ENCODE results near the gene CCDC9B.
A peak's percentile ranks its signal among the peaks of the same experiment; 100 is the strongest.

The CCDC9B gene

GRCh38 chr15:40328176-40328575 lies 12.6 kb downstream of the CCDC9B start:
- POLR2A ChIA-PET = interaction anchor here (1.0 to 6.8 kb wide), 2 partner anchors 9 to 12 kb away, joined by 3 to 81 read pairs; partner anchors contain the start of gene CCDC9B
- no peak for TF ChIP-seq CTCF (IDR thresholded peaks at IDR 0.05; ENCODE audit: insufficient read depth, low read length, missing control alignments)
- no peak overlapping the region; the same call in 1 of the 2 replicates for H3K4me3 ChIP-seq (ENCODE audit: low read depth, low read length)
- DNase-seq (ENCODE audit: low read depth, low spot score) = peak; percentile 75
- CTCF ChIA-PET = interaction anchor here (0.9 to 21.8 kb wide), 7 partner anchors 11 to 95 kb away, joined by 3 to 385 read pairs (median 4); partner anchors contain the start of genes CCDC9B, INAFM2, IVD and PLCB2

- CTCF ChIA-PET = interaction anchor here (1.0 to 21.8 kb wide), 7 partner anchors 12 to 110 kb away, joined by 3 to 385 read pairs (median 22); partner anchors contain the start of genes CCDC9B, INAFM2, IVD and PLCB2
- peak overlapping the region; percentile 20; the same call in 1 of the 2 replicates for H3K4me3 ChIP-seq (ENCODE audit: low read depth, low read length)
- POLR2A ChIA-PET = interaction anchor here (1.0 to 6.8 kb wide), 2 partner anchors 9 to 12 kb away, joined by 3 to 81 read pairs; partner anchors contain the start of gene CCDC9B
- no peak for DNase-seq (ENCODE audit: low read depth, low spot score)
- no peak for TF ChIP-seq CTCF (IDR thresholded peaks at IDR 0.05; ENCODE audit: insufficient read depth, low read length, missing control alignments)
Measured at GRCh38 chr15:40327457-40327856, 13.3 kb downstream of the CCDC9B start.

GRCh38 chr15:40325700-40326099 lies 15.0 kb downstream of the CCDC9B start:
- TF ChIP-seq CTCF (IDR thresholded peaks at IDR 0.05; ENCODE audit: insufficient read depth, low read length, missing control alignments) = no peak
- no peak for DNase-seq (ENCODE audit: low read depth, low spot score)
- H3K4me3 ChIP-seq (ENCODE audit: low read depth, low read length) = peak overlapping the region; percentile 73
- CTCF ChIA-PET = interaction anchor here (1.1 to 21.8 kb wide), 8 partner anchors 11 to 108 kb away, joined by 4 to 385 read pairs (median 16); partner anchors contain the start of genes CCDC9B, INAFM2 and PLCB2
- POLR2A ChIA-PET = interaction anchor here (1.0 to 6.8 kb wide), 2 partner anchors 8 to 14 kb away, joined by 4 to 81 read pairs; partner anchors contain the start of gene CCDC9B

- POLR2A ChIA-PET = interaction anchor here (1.0 kb wide), 2 partner anchors 9 to 18 kb away, joined by 4 read pairs; no protein-coding TSS in a partner anchor
- CTCF ChIA-PET = interaction anchor here (1.1 to 21.8 kb wide), 8 partner anchors 11 to 108 kb away, joined by 4 to 385 read pairs (median 16); partner anchors contain the start of genes CCDC9B, INAFM2 and PLCB2
- H3K4me3 ChIP-seq (ENCODE audit: low read depth, low read length) = peak overlapping the region; percentile 73
- no peak for DNase-seq (ENCODE audit: low read depth, low spot score)
- TF ChIP-seq CTCF (IDR thresholded peaks at IDR 0.05; ENCODE audit: insufficient read depth, low read length, missing control alignments) = no peak
Measured at GRCh38 chr15:40325188-40325587, 15.6 kb downstream of the CCDC9B start.

GRCh38 chr15:40323953-40324937 lies 16.5 kb downstream of the CCDC9B start:
- POLR2A ChIA-PET = interaction anchor here (1.0 kb wide), 1 partner anchor 19 kb away, joined by 4 read pairs; no protein-coding TSS in a partner anchor
- CTCF ChIA-PET = interaction anchor here (1.3 to 24.3 kb wide), 10 partner anchors 10 to 107 kb away, joined by 4 to 500 read pairs (median 106); partner anchors contain the start of genes CCDC9B, INAFM2 and PLCB2

More at GRCh38 chr15:40323953-40324937, 16.5 kb downstream of the CCDC9B start:
- H3K4me3 ChIP-seq (ENCODE audit: low read depth, low read length) = peak overlapping the region; percentile 73
- TF ChIP-seq CTCF (IDR thresholded peaks at IDR 0.05; ENCODE audit: insufficient read depth, low read length, missing control alignments) = no peak
- no peak for DNase-seq (ENCODE audit: low read depth, low spot score)

All from AG04449 (cell line).